DOHH2 (cell line): ENCODE results near the gene KIF1C.

Experiments used
- H3F3A ChIP-seq: fragments of 200-600 bp; sonication (generic), shearing (Covaris generic); 2 replicates; pipeline ENCODE4 v1.6.0; 2016; ENCODE audit warnings: antibody characterized with exemption, mild to moderate bottlenecking; ENCODE audit not compliant: control insufficient read depth, insufficient read depth
- H3K27ac ChIP-seq: fragments of 200-600 bp; sonication (generic); 2 replicates; pipeline ENCODE4 v1.5.1; 2014; ENCODE audit warnings: low read depth, mild to moderate bottlenecking, low read length, moderate library complexity
- H3K27me3 ChIP-seq: fragments of 200-600 bp; sonication (generic); 2 replicates; pipeline ENCODE4 v1.6.1; 2014; ENCODE audit warnings: mild to moderate bottlenecking, low read length, mixed read lengths; ENCODE audit not compliant: control insufficient read depth
- H3K36me3 ChIP-seq: fragments of 200-600 bp; sonication (generic); 2 replicates; pipeline ENCODE4 v1.6.1; 2014; ENCODE audit warnings: mild to moderate bottlenecking, low read length, moderate library complexity, mixed read lengths; ENCODE audit not compliant: control insufficient read depth
- H3K4me1 ChIP-seq: fragments of 200-600 bp; sonication (generic); 2 replicates; pipeline ENCODE4 v1.6.1; 2014; ENCODE audit warnings: mild to moderate bottlenecking, low read length, mixed read lengths; ENCODE audit not compliant: control insufficient read depth
- H3K4me2 ChIP-seq: fragments of 200-600 bp; sonication (generic); 2 replicates; pipeline ENCODE4 v1.6.0; 2014; ENCODE audit warnings: mild to moderate bottlenecking, low read length, moderate library complexity
- H3K4me3 ChIP-seq: fragments of 200-600 bp; sonication (generic); 2 replicates; pipeline ENCODE4 v1.5.1; 2014; ENCODE audit warnings: mild to moderate bottlenecking, low read length, mixed read lengths
- H3K79me2 ChIP-seq: fragments of 200-600 bp; sonication (generic); 2 replicates; pipeline ENCODE4 v1.6.1; 2014; ENCODE audit warnings: mild to moderate bottlenecking, low read length, mixed read lengths; ENCODE audit not compliant: control insufficient read depth
- H3K9me2 ChIP-seq: fragments of 200-600 bp; sonication (generic); replicated peaks from 2 replicates; pipeline ENCODE4 v1.6.1; 2014; ENCODE audit warnings: mild to moderate bottlenecking, low read length, mixed read lengths; ENCODE audit not compliant: control insufficient read depth
- H3K9me3 ChIP-seq: fragments of 200-600 bp; sonication (generic); 2 replicates; pipeline ENCODE4 v1.6.1; 2014; ENCODE audit warnings: antibody characterized with exemption, low read length, mixed read lengths; ENCODE audit not compliant: control insufficient read depth, insufficient read depth
- H4K20me1 ChIP-seq: fragments of 200-600 bp; sonication (generic); 2 replicates; pipeline ENCODE4 v1.6.0; 2014; ENCODE audit warnings: low read depth, mild to moderate bottlenecking, antibody characterized with exemption, low read length, moderate library complexity; ENCODE audit not compliant: control insufficient read depth, insufficient read depth
- EZH2phosphoT487 ChIP-seq: fragments of 200-600 bp; sonication (generic); IDR thresholded peaks from 2 replicates; pipeline ENCODE4 v1.6.1; 2017; ENCODE audit warnings: borderline replicate concordance, mild to moderate bottlenecking, antibody characterized with exemption, low read length, moderate library complexity, mixed read lengths
- TF ChIP-seq, protein P1 (sequence below): fragments of 200-600 bp; sonication (generic); IDR thresholded peaks from one replicate; pipeline ENCODE4 v1.5.1; 2014; ENCODE audit warnings: antibody characterized with exemption, mild to moderate bottlenecking, low read depth, low read length; ENCODE audit not compliant: poor library complexity, severe bottlenecking

The KIF1C gene

DNA sequence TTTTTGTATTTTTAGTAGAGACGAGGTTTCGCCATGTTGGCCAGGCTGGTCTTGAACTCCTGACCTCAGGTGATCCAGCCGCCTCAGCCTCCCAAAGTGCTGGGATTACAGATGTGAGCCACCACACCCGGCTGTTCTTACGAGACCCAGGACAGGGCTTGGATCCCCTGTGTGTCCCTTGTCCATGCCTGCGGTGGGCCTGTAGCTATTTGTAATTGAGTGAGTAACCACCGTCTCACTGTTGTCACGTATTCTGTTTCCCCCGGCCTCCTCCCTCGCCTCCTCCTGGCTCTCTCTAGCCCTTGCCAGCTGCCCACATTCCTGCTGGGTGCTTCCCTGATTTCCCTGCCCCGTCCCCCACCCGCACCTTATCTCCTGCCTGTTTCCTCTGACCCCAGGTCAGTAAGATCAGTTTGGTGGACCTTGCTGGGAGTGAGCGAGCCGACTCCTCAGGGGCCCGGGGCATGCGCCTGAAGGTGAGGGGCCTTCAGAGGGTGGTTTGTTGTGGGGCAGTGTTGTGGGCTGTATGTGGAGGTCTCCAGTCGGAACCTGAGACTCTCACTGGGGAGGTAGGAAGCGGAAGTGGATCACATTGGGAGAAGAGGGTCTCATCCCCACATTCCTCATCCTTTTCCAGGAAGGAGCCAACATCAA lies 5.6 kb downstream of the KIF1C start:
- Histone ChIP-seq H3K4me2 (no peak overlapping the region), H3K4me3 (no peak overlapping the region), H3K27ac (no peak overlapping the region), H3K27me3 (no peaks in the 10 kb centered on the region), H3F3A (no peaks in the 10 kb centered on the region), H3K36me3 (peaks cover 49% of the 10 kb centered on the region), H3K9me2 (no peaks in the 10 kb centered on the region), H3K9me3 (no peaks in the 10 kb centered on the region), H4K20me1 (no peaks in the 10 kb centered on the region), H3K79me2 (peaks cover 7% of the 10 kb centered on the region), H3K4me1 (peaks cover 14% of the 10 kb centered on the region)
- no peak for TF ChIP-seq EZH2phosphoT487
- TF ChIP-seq, protein P1, sequence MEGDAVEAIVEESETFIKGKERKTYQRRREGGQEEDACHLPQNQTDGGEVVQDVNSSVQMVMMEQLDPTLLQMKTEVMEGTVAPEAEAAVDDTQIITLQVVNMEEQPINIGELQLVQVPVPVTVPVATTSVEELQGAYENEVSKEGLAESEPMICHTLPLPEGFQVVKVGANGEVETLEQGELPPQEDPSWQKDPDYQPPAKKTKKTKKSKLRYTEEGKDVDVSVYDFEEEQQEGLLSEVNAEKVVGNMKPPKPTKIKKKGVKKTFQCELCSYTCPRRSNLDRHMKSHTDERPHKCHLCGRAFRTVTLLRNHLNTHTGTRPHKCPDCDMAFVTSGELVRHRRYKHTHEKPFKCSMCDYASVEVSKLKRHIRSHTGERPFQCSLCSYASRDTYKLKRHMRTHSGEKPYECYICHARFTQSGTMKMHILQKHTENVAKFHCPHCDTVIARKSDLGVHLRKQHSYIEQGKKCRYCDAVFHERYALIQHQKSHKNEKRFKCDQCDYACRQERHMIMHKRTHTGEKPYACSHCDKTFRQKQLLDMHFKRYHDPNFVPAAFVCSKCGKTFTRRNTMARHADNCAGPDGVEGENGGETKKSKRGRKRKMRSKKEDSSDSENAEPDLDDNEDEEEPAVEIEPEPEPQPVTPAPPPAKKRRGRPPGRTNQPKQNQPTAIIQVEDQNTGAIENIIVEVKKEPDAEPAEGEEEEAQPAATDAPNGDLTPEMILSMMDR: no peak

DNA sequence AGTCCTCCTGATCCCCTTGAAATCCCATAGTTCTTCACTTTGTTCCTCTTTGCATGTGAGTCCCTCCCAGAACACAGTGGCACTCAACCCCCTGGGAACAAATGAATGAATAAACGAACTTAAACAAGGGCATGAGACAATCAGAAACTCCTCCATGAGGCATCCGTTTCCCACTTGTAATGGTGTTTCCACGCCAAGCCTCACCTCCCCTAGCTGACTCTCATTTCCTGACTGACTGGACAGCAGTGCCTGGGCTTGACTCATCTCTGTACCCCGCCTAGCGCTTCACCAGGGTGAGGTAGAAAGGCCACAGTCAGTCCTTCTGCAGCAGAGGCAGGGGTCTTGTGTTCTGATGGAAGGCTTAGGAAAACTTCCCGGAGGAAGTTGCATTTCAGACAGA lies 14.2 kb downstream of the KIF1C start:
- no peaks in the 10 kb centered on the region for H4K20me1 ChIP-seq
- no peaks in the 10 kb centered on the region for H3K9me3 ChIP-seq
- TF ChIP-seq EZH2phosphoT487: no peak
- TF ChIP-seq, protein P1: no peak
- no peak overlapping the region for H3K4me3 ChIP-seq
- no peak overlapping the region for H3K4me2 ChIP-seq
- H3K9me2 ChIP-seq: no peaks in the 10 kb centered on the region
- peaks cover 7% of the 10 kb centered on the region for H3K4me1 ChIP-seq
- H3K36me3 ChIP-seq: peaks cover 23% of the 10 kb centered on the region
- no peak overlapping the region for H3K27ac ChIP-seq
- no peaks in the 10 kb centered on the region for H3F3A ChIP-seq
- H3K79me2 ChIP-seq: no peaks in the 10 kb centered on the region
- H3K27me3 ChIP-seq: no peaks in the 10 kb centered on the region

DNA sequence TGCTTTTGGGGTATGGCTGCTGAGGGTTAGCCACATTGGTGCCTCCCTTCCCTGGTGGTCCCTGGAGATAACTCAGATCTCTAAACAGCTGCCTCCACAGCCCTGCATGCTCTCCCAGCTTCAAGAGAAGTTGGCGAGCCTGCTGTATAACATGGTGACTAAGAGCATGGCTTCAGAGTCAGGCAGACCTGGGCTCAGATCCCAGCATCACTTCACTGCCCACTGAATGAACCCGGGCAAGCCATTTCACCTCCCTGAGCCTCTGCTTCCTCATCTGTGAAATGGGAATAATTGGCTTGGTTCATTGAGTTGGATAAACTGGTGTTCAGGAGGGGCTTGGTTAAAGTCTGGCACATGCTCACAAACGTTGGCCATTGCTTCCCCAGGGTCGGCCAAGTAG lies 16.6 kb downstream of the KIF1C start:
- H3K27ac ChIP-seq: no peak overlapping the region
- no peaks in the 10 kb centered on the region for H3K9me2 ChIP-seq
- no peak overlapping the region for H3K4me3 ChIP-seq
- TF ChIP-seq EZH2phosphoT487: no peak
- TF ChIP-seq, protein P1: no peak
- peaks cover 21% of the 10 kb centered on the region for H3K36me3 ChIP-seq
- no peak overlapping the region for H3K4me2 ChIP-seq
- H3K4me1 ChIP-seq: peaks cover 17% of the 10 kb centered on the region
- H4K20me1 ChIP-seq: no peaks in the 10 kb centered on the region
- H3K9me3 ChIP-seq: no peaks in the 10 kb centered on the region
- H3F3A ChIP-seq: no peaks in the 10 kb centered on the region
- no peaks in the 10 kb centered on the region for H3K79me2 ChIP-seq
- no peaks in the 10 kb centered on the region for H3K27me3 ChIP-seq
